Measurements from ENCODE around the gene WDR1.

WDR1 gene

GRCh38 chr4:10030972-10031667 is 85.5 kb downstream of the WDR1 start:
- H3K27ac ChIP-seq = no peak overlapping the region
- TF ChIP-seq, protein P1, sequence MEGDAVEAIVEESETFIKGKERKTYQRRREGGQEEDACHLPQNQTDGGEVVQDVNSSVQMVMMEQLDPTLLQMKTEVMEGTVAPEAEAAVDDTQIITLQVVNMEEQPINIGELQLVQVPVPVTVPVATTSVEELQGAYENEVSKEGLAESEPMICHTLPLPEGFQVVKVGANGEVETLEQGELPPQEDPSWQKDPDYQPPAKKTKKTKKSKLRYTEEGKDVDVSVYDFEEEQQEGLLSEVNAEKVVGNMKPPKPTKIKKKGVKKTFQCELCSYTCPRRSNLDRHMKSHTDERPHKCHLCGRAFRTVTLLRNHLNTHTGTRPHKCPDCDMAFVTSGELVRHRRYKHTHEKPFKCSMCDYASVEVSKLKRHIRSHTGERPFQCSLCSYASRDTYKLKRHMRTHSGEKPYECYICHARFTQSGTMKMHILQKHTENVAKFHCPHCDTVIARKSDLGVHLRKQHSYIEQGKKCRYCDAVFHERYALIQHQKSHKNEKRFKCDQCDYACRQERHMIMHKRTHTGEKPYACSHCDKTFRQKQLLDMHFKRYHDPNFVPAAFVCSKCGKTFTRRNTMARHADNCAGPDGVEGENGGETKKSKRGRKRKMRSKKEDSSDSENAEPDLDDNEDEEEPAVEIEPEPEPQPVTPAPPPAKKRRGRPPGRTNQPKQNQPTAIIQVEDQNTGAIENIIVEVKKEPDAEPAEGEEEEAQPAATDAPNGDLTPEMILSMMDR (conservative IDR thresholded peaks at IDR 0.05) = no peak
- no peak for TF ChIP-seq ZFX (IDR thresholded peaks at IDR 0.05)

- no peak overlapping the region for H3K27ac ChIP-seq
- TF ChIP-seq ZFX (IDR thresholded peaks at IDR 0.05) = no peak
- TF ChIP-seq, protein P1 (conservative IDR thresholded peaks at IDR 0.05) = no peak
Measured at GRCh38 chr4:10029403-10029802, 87.2 kb downstream of the WDR1 start.

DNA sequence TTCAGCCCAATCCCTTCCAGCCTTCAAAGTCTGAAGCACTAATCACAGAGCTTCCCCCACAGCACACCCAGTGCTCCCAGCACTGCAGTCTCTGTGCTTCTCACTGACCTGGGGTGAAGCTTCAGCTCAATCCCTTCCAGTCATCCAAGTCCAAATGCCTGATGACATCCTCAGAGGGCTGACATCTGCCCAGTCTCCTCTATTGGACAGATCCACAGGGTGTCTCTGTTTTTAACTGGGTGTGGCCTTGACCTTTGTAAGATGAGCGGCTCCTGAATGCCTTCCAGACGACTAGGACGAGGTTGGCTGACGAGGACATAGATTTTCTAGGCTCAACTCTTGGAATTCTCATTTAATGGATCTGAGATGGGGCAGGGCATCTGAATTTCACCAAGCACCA is 87.7 kb downstream of the WDR1 start:
- no peak overlapping the region for H3K27ac ChIP-seq
- TF ChIP-seq, protein P1 (conservative IDR thresholded peaks at IDR 0.05) = no peak
- TF ChIP-seq ZFX (IDR thresholded peaks at IDR 0.05) = no peak

DNA sequence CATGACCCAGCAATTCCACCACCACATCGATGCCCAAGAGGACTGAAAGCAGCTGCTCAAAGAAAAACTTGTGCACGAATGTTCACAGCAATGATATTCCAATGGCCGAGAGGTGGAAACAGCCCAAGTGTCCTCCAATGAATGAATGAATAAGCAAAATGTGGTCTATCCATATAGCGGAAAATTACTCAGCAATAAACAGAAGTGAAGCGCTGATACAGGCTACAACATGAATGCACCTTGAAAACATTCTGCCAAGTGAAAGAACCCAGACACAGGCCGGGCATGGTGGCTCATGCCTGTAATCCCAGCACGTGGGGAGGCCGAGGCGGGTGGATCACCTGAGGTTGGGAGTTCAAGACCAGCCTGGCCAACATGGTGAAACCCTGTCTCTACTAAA is 90.1 kb downstream of the WDR1 start:
- H3K27ac ChIP-seq = no peak overlapping the region
- TF ChIP-seq, protein P1 (conservative IDR thresholded peaks at IDR 0.05) = no peak

DNA sequence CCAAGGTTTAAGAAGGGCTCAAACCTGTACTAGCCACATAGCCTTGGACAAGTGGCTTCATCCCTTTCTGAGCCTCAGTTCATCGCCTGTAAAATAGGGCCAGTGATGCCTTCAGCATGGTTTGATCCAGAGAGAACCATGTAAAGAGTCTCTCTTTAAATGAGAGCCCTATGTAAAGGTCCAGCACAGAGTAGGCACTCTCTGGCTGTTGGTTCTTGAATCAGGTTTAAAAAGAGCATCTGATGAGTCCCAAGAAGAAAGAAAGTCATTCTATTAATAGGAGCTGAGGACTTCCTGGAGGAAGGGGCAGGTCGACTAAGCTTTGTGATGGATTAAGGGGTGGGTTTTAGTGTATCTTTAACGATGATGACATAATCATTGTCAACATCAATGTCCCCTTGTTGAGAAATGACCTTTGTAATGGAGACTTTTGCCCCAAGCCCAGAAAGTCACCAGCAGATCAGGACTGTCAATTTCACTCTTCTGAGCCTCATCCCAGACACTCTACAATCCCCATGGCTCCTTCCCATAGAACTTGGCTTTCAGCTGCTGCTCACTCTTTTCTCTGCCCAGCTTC is 91.3 kb downstream of the WDR1 start:
- no peak overlapping the region for H3K27ac ChIP-seq
- TF ChIP-seq, protein P1 (conservative IDR thresholded peaks at IDR 0.05) = no peak
- no peak for TF ChIP-seq ZFX (IDR thresholded peaks at IDR 0.05)

Measured in C4-2B (cell line).